ENCODE results near the gene GRXCR2. TPM values are rescaled to one million over a fixed set of nuclear protein-coding genes. Genes with fewer than 3 reads are reported as not detected.

The GRXCR2 gene
- total RNA-seq, 1 donor from 2014 or later: not detected

- no peak overlapping the region for H3K27ac ChIP-seq
- intact Hi-C loops (cut with DNase I): no loop called here
- H3K4me1 ChIP-seq: no peaks in the 10 kb centered on the region
- ATAC-seq (peak; percentile 41), DNase-seq (no peak)
- TF ChIP-seq CTCF (IDR thresholded peaks at IDR 0.05): no peak
- no peaks in the 10 kb centered on the region for H3K36me3 ChIP-seq
- H3K27me3 ChIP-seq: no peaks in the 10 kb centered on the region
- no peaks in the 10 kb centered on the region for H3K9me3 ChIP-seq
- no peak overlapping the region for H3K4me3 ChIP-seq
Observed at GRCh38 chr5:145917288-145917687, 44.5 kb upstream of the GRXCR2 start.

- no peak for ATAC-seq
Observed at GRCh38 chr5:145915970-145916638, 43.3 kb upstream of the GRXCR2 start.

GRCh38 chr5:145913701-145914100 lies 40.9 kb upstream of the GRXCR2 start:
- DNase-seq (no peak), ATAC-seq (no peak)
- Histone ChIP-seq H3K27me3 (no peaks in the 10 kb centered on the region), H3K4me1 (no peaks in the 10 kb centered on the region), H3K27ac (no peak overlapping the region), H3K9me3 (no peaks in the 10 kb centered on the region), H3K4me3 (no peak overlapping the region), H3K36me3 (no peaks in the 10 kb centered on the region)
- intact Hi-C loops (cut with DNase I): no loop called here
- no peak for TF ChIP-seq CTCF (IDR thresholded peaks at IDR 0.05)

More at GRCh38 chr5:145915970-145916638, 43.3 kb upstream of the GRXCR2 start:
- no peaks in the 10 kb centered on the region for H3K9me3 ChIP-seq
- no peak for DNase-seq
- no peak for TF ChIP-seq CTCF (IDR thresholded peaks at IDR 0.05)
- H3K4me3 ChIP-seq: no peak overlapping the region
- no peak overlapping the region for H3K27ac ChIP-seq
- intact Hi-C loops (cut with DNase I): no loop called here
- H3K27me3 ChIP-seq: no peaks in the 10 kb centered on the region
- H3K36me3 ChIP-seq: no peaks in the 10 kb centered on the region
- H3K4me1 ChIP-seq: no peaks in the 10 kb centered on the region

GRCh38 chr5:145912594-145912993 lies 39.8 kb upstream of the GRXCR2 start:
- no peak for ATAC-seq
- no peak for TF ChIP-seq CTCF (IDR thresholded peaks at IDR 0.05)

GRCh38 chr5:145912019-145912418 lies 39.2 kb upstream of the GRXCR2 start:
- no peaks in the 10 kb centered on the region for H3K4me1 ChIP-seq
- H3K36me3 ChIP-seq: no peaks in the 10 kb centered on the region
- no peaks in the 10 kb centered on the region for H3K9me3 ChIP-seq
- intact Hi-C loops (cut with DNase I): no loop called here
- no peak for TF ChIP-seq CTCF (IDR thresholded peaks at IDR 0.05)
- ATAC-seq: no peak
- no peaks in the 10 kb centered on the region for H3K27me3 ChIP-seq
- H3K27ac ChIP-seq: no peak overlapping the region
- H3K4me3 ChIP-seq: no peak overlapping the region
- DNase-seq: no peak

More at GRCh38 chr5:145912594-145912993, 39.8 kb upstream of the GRXCR2 start:
- Histone ChIP-seq H3K4me3 (no peak overlapping the region), H3K36me3 (no peaks in the 10 kb centered on the region), H3K4me1 (no peaks in the 10 kb centered on the region), H3K9me3 (no peaks in the 10 kb centered on the region), H3K27me3 (no peaks in the 10 kb centered on the region), H3K27ac (no peak overlapping the region)
- intact Hi-C loops (cut with DNase I): no loop called here
- DNase-seq: no peak

- no peak for TF ChIP-seq CTCF (IDR thresholded peaks at IDR 0.05)
- no peak overlapping the region for H3K27ac ChIP-seq
- H3K9me3 ChIP-seq: no peaks in the 10 kb centered on the region
- no peaks in the 10 kb centered on the region for H3K4me1 ChIP-seq
- intact Hi-C loops (cut with DNase I): no loop called here
- ATAC-seq: no peak
- no peak for DNase-seq
- no peak overlapping the region for H3K4me3 ChIP-seq
- H3K27me3 ChIP-seq: no peaks in the 10 kb centered on the region
- no peaks in the 10 kb centered on the region for H3K36me3 ChIP-seq
Observed at GRCh38 chr5:145911164-145911563, 38.4 kb upstream of the GRXCR2 start.

Data from upper lobe of right lung (tissue), 1 donor.